ENCODE results near the gene HIRA.

The HIRA gene

DNA sequence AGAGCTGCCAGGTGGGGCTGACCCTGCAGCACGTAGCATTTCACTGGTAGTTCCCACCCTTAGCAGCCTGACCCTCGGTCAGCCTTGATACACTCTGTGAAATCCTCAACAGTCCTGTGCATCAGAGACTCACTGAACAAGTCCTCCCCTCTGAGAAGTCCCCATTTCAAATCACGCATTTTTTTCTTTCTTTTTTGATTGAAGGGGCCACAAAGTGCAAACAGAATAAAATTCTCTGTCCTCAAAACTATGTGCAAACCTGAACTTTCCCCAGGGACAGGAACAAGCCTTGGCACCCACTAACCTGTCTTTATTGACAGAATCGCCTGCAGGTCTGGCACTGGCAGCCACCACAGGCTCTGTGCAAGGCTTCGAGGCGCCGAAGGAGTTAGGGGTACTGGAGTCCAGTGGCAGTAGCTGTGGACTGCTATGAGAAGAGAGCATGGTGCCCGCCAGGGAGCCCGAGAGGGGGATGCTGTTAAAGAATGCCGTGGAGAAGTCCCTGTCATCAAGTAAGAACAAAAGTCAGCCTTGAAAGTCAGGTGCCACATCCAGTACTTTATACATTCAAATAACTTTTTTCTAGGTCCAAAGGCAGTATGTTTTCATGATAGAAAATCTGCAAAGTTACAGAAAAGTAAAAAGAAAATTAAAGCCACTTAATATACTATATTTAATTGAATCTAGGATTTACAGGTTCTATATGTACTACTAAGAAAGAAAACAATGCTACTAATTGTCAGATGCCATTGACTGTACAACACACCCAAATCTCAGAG, 53.8 kb downstream of the HIRA start:
- DNase-seq (ENCODE audit: extremely low read depth, low read depth) = no peak
- H3K4me3 ChIP-seq (replicated peaks; ENCODE audit: low read depth, low read length) = no peak overlapping the region
- TF ChIP-seq, protein P1, sequence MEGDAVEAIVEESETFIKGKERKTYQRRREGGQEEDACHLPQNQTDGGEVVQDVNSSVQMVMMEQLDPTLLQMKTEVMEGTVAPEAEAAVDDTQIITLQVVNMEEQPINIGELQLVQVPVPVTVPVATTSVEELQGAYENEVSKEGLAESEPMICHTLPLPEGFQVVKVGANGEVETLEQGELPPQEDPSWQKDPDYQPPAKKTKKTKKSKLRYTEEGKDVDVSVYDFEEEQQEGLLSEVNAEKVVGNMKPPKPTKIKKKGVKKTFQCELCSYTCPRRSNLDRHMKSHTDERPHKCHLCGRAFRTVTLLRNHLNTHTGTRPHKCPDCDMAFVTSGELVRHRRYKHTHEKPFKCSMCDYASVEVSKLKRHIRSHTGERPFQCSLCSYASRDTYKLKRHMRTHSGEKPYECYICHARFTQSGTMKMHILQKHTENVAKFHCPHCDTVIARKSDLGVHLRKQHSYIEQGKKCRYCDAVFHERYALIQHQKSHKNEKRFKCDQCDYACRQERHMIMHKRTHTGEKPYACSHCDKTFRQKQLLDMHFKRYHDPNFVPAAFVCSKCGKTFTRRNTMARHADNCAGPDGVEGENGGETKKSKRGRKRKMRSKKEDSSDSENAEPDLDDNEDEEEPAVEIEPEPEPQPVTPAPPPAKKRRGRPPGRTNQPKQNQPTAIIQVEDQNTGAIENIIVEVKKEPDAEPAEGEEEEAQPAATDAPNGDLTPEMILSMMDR (IDR thresholded peaks at IDR 0.05; ENCODE audit: low read depth, low read length, missing control alignments) = no peak

DNA sequence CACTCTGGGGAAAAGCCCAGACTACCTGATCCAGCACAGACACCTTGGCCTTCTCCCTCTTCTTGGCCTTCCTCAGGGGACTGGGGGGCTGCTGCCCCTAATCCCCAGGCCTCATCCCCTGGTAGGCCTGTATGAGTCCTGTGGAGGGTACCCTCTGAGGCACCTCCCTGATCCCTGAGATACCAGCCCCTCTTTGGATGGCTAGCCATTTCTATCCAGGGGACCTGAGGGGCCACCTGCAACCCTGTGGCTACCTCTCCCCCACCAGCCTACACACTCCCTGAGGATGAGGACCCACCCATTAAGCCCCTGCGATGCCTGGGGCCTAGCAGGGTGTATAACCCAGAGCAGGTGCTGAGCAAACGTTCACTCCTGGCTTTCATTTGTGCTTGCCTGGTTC, 54.6 kb downstream of the HIRA start:
- no peak overlapping the region for H3K4me3 ChIP-seq (replicated peaks; ENCODE audit: low read depth, low read length)
- DNase-seq (ENCODE audit: extremely low read depth, low read depth) = no peak
- TF ChIP-seq, protein P1 (IDR thresholded peaks at IDR 0.05; ENCODE audit: low read depth, low read length, missing control alignments) = no peak

DNA sequence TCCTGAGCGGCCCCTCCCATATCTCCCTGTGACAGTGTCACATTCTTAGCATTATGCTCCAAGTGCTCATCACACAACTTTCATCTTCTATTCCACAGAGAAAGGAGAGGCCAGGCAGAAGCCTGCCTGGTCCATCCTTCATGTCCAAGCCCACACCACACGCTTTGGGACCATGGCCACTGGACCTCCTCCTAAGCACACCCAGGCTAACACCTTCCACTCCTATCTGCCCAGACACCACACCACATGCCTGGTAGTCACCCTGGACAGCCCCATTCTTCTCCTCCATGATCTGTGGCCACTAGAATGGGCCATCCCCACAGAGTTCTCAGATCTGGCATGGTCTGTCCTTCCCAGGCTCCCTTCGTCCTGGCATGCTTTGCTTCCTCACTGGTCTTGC, 55.3 kb downstream of the HIRA start:
- DNase-seq (ENCODE audit: extremely low read depth, low read depth) = no peak
- H3K4me3 ChIP-seq (replicated peaks; ENCODE audit: low read depth, low read length) = no peak overlapping the region
- TF ChIP-seq, protein P1 (IDR thresholded peaks at IDR 0.05; ENCODE audit: low read depth, low read length, missing control alignments) = no peak

DNA sequence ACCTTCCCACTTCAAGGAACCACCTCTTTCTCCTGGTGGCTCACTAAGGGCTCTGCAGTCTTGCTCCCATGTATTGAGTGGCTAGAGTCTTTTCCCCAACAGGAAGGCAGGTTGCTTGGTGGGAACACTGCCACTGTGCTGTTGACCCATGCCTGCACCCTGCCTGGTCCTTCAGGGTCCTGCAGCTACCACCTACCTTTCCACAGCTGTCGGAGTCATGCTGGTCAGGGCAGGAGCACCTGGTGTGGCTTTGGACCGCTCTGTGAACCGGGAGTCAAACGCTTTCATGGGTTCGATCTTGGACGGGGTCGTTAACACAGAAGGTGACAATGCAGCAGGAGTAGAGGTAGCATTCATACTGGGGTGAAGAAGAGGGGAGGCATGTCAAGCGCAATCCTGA, 56.1 kb downstream of the HIRA start:
- no peak for DNase-seq (ENCODE audit: extremely low read depth, low read depth)
- TF ChIP-seq, protein P1 (IDR thresholded peaks at IDR 0.05; ENCODE audit: low read depth, low read length, missing control alignments) = no peak
- H3K4me3 ChIP-seq (replicated peaks; ENCODE audit: low read depth, low read length) = no peak overlapping the region

DNA sequence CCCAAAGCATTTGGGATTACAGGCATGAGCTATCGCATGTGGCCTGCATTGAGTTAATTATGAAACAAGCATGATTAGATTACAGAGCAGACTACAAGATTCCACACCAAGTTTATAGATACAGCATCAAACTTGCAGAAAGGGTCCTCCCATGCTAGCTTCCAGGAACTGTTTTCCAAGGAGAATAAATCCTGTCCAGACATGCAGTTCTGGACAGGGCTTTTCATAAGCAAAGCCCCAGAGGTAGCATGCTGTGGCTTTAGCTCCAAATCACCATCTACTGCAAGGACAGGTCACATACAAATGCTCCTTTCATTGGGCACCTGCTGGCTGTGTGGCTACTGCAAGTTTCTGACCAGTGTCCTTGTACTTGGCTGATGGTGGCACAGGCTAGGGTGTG, 57.1 kb downstream of the HIRA start:
- H3K4me3 ChIP-seq (replicated peaks; ENCODE audit: low read depth, low read length) = no peak overlapping the region
- DNase-seq (ENCODE audit: extremely low read depth, low read depth) = no peak
- TF ChIP-seq, protein P1 (IDR thresholded peaks at IDR 0.05; ENCODE audit: low read depth, low read length, missing control alignments) = no peak

DNA sequence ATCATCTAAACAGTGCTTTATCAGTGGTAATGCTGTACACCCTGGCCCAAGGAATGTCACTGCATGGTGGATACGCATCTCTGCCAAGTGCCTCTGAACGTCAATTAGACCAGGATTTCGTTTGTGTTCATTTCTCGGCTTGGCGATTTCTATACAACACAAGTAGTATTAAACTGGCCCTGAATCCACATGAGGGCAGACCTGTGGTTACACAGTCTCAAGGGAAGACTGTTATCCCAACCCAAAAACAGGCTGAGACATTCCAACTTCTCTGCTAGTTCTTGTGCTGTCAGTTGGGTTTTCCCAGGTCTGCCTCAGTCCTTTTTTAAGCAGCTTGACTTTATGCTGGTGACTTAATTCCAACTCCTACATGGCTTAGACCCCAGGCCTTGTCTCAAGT, 58.1 kb downstream of the HIRA start:
- H3K4me3 ChIP-seq (replicated peaks; ENCODE audit: low read depth, low read length) = no peak overlapping the region
- TF ChIP-seq, protein P1 (IDR thresholded peaks at IDR 0.05; ENCODE audit: low read depth, low read length, missing control alignments) = no peak
- no peak for DNase-seq (ENCODE audit: extremely low read depth, low read depth)

DNA sequence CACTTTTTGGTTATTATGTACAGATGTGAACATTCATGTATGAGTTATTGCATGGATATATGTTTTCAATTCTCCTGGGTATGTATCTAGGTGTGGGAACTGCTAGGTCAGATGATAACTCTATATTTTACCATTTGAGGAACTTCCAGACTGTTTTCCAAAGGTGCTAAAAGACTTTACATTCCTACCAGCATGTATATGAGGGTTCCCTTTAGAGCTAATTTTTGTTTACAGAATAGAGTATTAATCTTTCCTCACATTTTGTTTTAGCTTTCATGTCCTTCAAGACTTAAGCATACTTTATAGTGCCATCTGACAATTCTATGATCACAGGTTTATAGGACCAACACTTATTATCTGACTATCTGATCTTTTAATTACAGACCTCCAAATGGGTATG, 59.6 kb downstream of the HIRA start:
- no peak for DNase-seq (ENCODE audit: extremely low read depth, low read depth)
- no peak overlapping the region for H3K4me3 ChIP-seq (replicated peaks; ENCODE audit: low read depth, low read length)
- TF ChIP-seq, protein P1 (IDR thresholded peaks at IDR 0.05; ENCODE audit: low read depth, low read length, missing control alignments) = no peak

Measured in HFF-Myc (cell line).